Measurements from ENCODE around the gene ZEB1.

The ZEB1 gene

DNA sequence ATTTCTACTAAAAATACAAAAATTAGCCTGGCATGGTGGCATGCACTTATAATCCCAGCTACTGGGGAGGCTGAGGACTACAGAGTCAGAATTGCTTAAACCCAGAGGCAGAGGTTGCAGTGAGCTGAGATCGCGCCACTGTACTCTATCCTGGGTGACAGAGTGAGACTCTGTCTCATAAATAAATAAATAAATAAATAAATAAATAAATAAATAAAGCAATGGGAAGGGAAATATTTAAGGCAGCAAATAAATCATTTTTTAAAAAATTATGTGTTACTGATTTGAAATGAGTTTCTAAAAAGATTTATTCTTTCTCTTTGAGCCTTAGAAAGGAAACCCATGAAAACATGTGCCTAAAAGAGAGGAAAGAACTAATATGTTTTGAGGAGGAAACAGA, 45.2 kb upstream of the ZEB1 start:
- Histone ChIP-seq H2AFZ (ENCODE audit: low read length) (no peak overlapping the region), H3K4me3 (ENCODE audit: low read length) (no peak overlapping the region), H3K79me2 (ENCODE audit: low read length) (no peaks in the 10 kb centered on the region), H3K9me2 (replicated peaks; ENCODE audit: insufficient read depth, low read length) (no peaks in the 10 kb centered on the region), H3K9ac (ENCODE audit: low read length) (no peak overlapping the region), H3K4me2 (ENCODE audit: low read depth, low read length) (no peak overlapping the region), H3K36me3 (replicated peaks; ENCODE audit: insufficient read depth, low read length) (no peaks in the 10 kb centered on the region), H3K27ac (ENCODE audit: low read length) (no peak overlapping the region), H3K4me1 (ENCODE audit: low read length) (no peaks in the 10 kb centered on the region), H3K27me3 (replicated peaks; ENCODE audit: insufficient read depth, low read length) (no peaks in the 10 kb centered on the region), H4K20me1 (ENCODE audit: insufficient read depth, low read length) (no peaks in the 10 kb centered on the region), H3K9me3 (replicated peaks; ENCODE audit: insufficient read depth, low read length) (no peaks in the 10 kb centered on the region), H3F3A (ENCODE audit: insufficient read depth, low read length) (no peaks in the 10 kb centered on the region)
- TF ChIP-seq, protein P1, sequence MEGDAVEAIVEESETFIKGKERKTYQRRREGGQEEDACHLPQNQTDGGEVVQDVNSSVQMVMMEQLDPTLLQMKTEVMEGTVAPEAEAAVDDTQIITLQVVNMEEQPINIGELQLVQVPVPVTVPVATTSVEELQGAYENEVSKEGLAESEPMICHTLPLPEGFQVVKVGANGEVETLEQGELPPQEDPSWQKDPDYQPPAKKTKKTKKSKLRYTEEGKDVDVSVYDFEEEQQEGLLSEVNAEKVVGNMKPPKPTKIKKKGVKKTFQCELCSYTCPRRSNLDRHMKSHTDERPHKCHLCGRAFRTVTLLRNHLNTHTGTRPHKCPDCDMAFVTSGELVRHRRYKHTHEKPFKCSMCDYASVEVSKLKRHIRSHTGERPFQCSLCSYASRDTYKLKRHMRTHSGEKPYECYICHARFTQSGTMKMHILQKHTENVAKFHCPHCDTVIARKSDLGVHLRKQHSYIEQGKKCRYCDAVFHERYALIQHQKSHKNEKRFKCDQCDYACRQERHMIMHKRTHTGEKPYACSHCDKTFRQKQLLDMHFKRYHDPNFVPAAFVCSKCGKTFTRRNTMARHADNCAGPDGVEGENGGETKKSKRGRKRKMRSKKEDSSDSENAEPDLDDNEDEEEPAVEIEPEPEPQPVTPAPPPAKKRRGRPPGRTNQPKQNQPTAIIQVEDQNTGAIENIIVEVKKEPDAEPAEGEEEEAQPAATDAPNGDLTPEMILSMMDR (IDR thresholded peaks at IDR 0.05; ENCODE audit: low read length), result no peak
- TF ChIP-seq EZH2phosphoT487 (IDR thresholded peaks at IDR 0.05; ENCODE audit: low read length) (no peak), EZH2 (optimal IDR thresholded peaks at IDR 0.05; ENCODE audit: low read depth, low read length) (no peak)
- no peak for DNase-seq

DNA sequence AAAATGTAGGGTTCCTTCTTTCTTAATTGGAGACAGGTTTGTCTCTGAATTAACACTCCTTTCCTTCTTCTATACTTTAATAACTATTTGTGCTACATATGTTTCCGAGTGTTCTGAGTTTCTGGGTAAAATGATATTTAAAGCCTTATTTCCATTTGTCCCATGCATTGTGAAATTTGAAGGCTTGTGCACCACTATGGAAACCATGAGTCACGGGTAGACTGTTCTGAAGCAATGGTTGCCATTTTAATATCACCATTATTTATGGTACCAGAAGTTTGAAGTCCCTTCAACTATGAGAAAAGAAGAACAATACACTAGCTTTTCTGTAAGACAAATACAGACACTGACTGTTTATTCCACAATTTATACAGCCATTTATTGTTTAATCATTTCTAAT, 44.7 kb upstream of the ZEB1 start:
- no peaks in the 10 kb centered on the region for H3K36me3 ChIP-seq (replicated peaks; ENCODE audit: insufficient read depth, low read length)
- no peak overlapping the region for H3K4me2 ChIP-seq (ENCODE audit: low read depth, low read length)
- no peaks in the 10 kb centered on the region for H3K79me2 ChIP-seq (ENCODE audit: low read length)
- no peaks in the 10 kb centered on the region for H3K4me1 ChIP-seq (ENCODE audit: low read length)
- no peaks in the 10 kb centered on the region for H3K27me3 ChIP-seq (replicated peaks; ENCODE audit: insufficient read depth, low read length)
- no peaks in the 10 kb centered on the region for H4K20me1 ChIP-seq (ENCODE audit: insufficient read depth, low read length)
- DNase-seq, result no peak
- no peaks in the 10 kb centered on the region for H3F3A ChIP-seq (ENCODE audit: insufficient read depth, low read length)
- no peaks in the 10 kb centered on the region for H3K9me3 ChIP-seq (replicated peaks; ENCODE audit: insufficient read depth, low read length)
- no peak overlapping the region for H3K9ac ChIP-seq (ENCODE audit: low read length)
- H3K27ac ChIP-seq (ENCODE audit: low read length), result no peak overlapping the region
- TF ChIP-seq, protein P1 (IDR thresholded peaks at IDR 0.05; ENCODE audit: low read length), result no peak
- TF ChIP-seq EZH2phosphoT487 (IDR thresholded peaks at IDR 0.05; ENCODE audit: low read length), result no peak
- TF ChIP-seq EZH2 (optimal IDR thresholded peaks at IDR 0.05; ENCODE audit: low read depth, low read length), result no peak
- no peaks in the 10 kb centered on the region for H3K9me2 ChIP-seq (replicated peaks; ENCODE audit: insufficient read depth, low read length)
- no peak overlapping the region for H2AFZ ChIP-seq (ENCODE audit: low read length)
- H3K4me3 ChIP-seq (ENCODE audit: low read length), result no peak overlapping the region

DNA sequence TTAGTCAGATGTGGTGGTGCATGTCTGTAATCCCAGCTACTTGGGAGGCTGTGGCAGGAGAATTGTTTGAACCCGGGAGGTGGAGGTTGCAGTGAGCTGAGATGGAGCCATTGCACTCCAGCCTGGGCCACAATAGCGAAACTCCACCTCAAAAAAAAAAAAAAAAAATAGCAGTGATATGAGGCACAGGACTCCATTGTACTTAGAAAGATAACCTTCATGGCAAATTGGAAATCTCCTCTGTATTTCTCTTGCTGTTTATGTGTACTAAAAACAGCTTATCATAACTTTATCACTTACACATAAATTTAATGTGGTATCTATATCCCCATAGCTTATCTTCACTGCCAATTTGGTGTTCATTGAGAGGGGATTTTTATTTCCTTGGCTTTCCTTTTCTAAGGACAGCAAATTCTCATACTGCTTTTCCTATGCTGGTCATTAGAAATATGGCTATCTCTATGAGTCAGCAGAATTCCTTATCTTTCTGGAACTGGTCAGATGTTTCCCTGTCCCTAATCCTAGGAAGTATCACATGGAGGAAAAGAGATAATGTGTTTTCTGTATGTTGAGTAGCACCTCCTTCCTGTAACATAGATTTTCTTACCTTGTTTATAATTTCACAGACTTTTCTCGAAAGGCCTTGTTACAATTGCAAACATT, 40.6 kb upstream of the ZEB1 start:
- Histone ChIP-seq H3K27me3 (replicated peaks; ENCODE audit: insufficient read depth, low read length) (no peaks in the 10 kb centered on the region), H3K36me3 (replicated peaks; ENCODE audit: insufficient read depth, low read length) (no peaks in the 10 kb centered on the region), H3K9me2 (replicated peaks; ENCODE audit: insufficient read depth, low read length) (no peaks in the 10 kb centered on the region), H3K79me2 (ENCODE audit: low read length) (no peaks in the 10 kb centered on the region), H3K27ac (ENCODE audit: low read length) (no peak overlapping the region), H3F3A (ENCODE audit: insufficient read depth, low read length) (no peaks in the 10 kb centered on the region), H3K9me3 (replicated peaks; ENCODE audit: insufficient read depth, low read length) (no peaks in the 10 kb centered on the region; the same call in 1 of the 2 replicates), H3K4me3 (ENCODE audit: low read length) (no peak overlapping the region), H3K4me1 (ENCODE audit: low read length) (no peaks in the 10 kb centered on the region), H3K4me2 (ENCODE audit: low read depth, low read length) (no peak overlapping the region), H4K20me1 (ENCODE audit: insufficient read depth, low read length) (no peaks in the 10 kb centered on the region), H3K9ac (ENCODE audit: low read length) (no peak overlapping the region), H2AFZ (ENCODE audit: low read length) (no peak overlapping the region)
- TF ChIP-seq EZH2 (optimal IDR thresholded peaks at IDR 0.05; ENCODE audit: low read depth, low read length) (no peak), EZH2phosphoT487 (IDR thresholded peaks at IDR 0.05; ENCODE audit: low read length) (no peak)
- TF ChIP-seq, protein P1 (IDR thresholded peaks at IDR 0.05; ENCODE audit: low read length), result no peak
- no peak for DNase-seq
